Thoracic aorta (tissue), 2 donors: ENCODE results near the gene BRINP3. TPM values are rescaled to one million over a fixed set of nuclear protein-coding genes. Genes with fewer than 3 reads are reported as not detected.

Experiments
- ATAC-seq: fragments of 150-250 bp; one replicate; pipeline ENCODE4 v1.8.0; 2017; ENCODE audit warnings: low read depth; ENCODE audit not compliant: insufficient number of reproducible peaks, low FRiP score
- DNase-seq: peaks from one replicate; pipeline ENCODE4 v3.0.0-alpha.2; 2020; ENCODE audit warnings: low spot score
- H3K27ac ChIP-seq, 2 donors: fragments of 200-600 bp; sonication (generic); 1 replicate in 1 of 2; 2 replicates in 1 of 2; pipeline ENCODE4 v1.5.1; 2016; ENCODE audit warnings: mild to moderate bottlenecking in 2 of 2, moderate library complexity in 2 of 2
- H3K27me3 ChIP-seq: fragments of 200-600 bp; sonication (generic); replicated peaks from 2 replicates; pipeline ENCODE4 v1.6.0; 2016; ENCODE audit warnings: mild to moderate bottlenecking; ENCODE audit not compliant: insufficient read depth
- H3K36me3 ChIP-seq: fragments of 200-600 bp; sonication (generic); one replicate; pipeline ENCODE4 v1.5.1; 2016
- H3K4me1 ChIP-seq, 2 donors: fragments of 200-600 bp; sonication (generic); 1 replicate in 1 of 2; 2 replicates in 1 of 2; pipeline versions ENCODE4 v1.5.1 to v1.6.0; 2016; ENCODE audit warnings: low read depth in 2 of 2, mild to moderate bottlenecking in 1 of 2; ENCODE audit not compliant: control insufficient read depth in 1 of 2
- H3K4me3 ChIP-seq: fragments of 200-600 bp; sonication (generic); 2 replicates; pipeline ENCODE4 v1.5.1; 2016; ENCODE audit warnings: mild to moderate bottlenecking
- H3K9me3 ChIP-seq: fragments of 200-600 bp; sonication (generic); 2 replicates; pipeline ENCODE4 v1.5.1; 2016
- CTCF ChIP-seq: fragments of 200-600 bp; sonication (generic); IDR thresholded peaks from one replicate; pipeline ENCODE4 v1.5.1; 2019; ENCODE audit warnings: antibody characterized with exemption
- total RNA-seq, 2 donors: library from RNA; depleted of rRNA; stranded (reverse); fragments of >200 nt; gene quantifications; one replicate each; pipeline versions ENCODE4 v1.1.0 to v1.2.3, GENCODE V29; 2016

The BRINP3 gene
- total RNA-seq, 2 donors from 2014 or later: 6.0 TPM; not detected in 1

DNA sequence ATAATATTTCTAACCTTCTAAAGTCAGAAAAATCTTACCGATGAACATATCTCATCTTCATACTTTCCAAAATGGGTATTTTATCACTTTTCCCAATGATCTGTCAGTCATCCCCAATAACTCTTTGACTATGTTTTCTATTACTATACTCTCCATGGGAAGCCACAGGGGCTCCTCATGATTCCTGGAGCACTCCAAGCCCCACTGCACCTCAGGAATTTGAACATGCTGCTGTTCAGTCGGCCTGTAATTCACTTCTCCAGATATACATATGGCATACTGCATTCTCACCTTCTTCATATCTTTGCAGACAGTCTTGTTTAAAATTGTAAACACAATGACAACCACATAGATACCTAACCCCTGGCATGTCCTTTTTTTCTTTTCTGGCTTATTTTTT lies 333.0 kb downstream of the BRINP3 start:
- TF ChIP-seq CTCF: no peak
- ATAC-seq (no peak), DNase-seq (no peak)
- Histone ChIP-seq H3K27ac (no peak overlapping the region), H3K9me3 (no peaks in the 10 kb centered on the region), H3K4me1 (no peaks in the 10 kb centered on the region), H3K4me3 (no peak overlapping the region), H3K36me3 (no peaks in the 10 kb centered on the region), H3K27me3 (no peaks in the 10 kb centered on the region)

DNA sequence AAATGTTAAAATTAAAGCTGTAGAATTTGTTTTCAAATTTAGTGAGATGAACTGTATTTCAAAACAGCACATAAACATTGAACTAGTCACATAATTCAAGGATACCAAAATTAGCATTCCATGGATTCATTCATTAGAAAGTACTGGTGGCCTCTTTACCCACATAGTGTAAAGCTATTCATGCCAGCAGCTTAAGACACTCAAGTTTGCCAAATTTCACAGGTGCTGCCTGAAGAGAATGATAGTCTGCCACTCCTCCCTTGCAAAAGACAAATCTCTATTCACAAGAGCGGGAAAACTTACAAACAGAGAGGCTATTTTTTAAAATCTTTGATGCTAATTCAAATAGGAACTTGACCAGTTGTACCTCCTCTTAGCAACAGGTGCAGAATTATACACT lies 337.0 kb downstream of the BRINP3 start:
- no peaks in the 10 kb centered on the region for H3K4me1 ChIP-seq
- H3K27me3 ChIP-seq: no peaks in the 10 kb centered on the region
- no peak for TF ChIP-seq CTCF
- H3K36me3 ChIP-seq: no peaks in the 10 kb centered on the region
- H3K9me3 ChIP-seq: no peaks in the 10 kb centered on the region
- H3K27ac ChIP-seq: no peak overlapping the region
- no peak for DNase-seq
- ATAC-seq: no peak
- H3K4me3 ChIP-seq: no peak overlapping the region

GRCh38 chr1:190138702-190139101 lies 339.0 kb downstream of the BRINP3 start:
- TF ChIP-seq CTCF: no peak
- no peaks in the 10 kb centered on the region for H3K9me3 ChIP-seq
- no peak overlapping the region for H3K4me3 ChIP-seq
- DNase-seq (no peak), ATAC-seq (no peak)
- H3K27me3 ChIP-seq: no peaks in the 10 kb centered on the region
- H3K27ac ChIP-seq: no peak overlapping the region
- no peaks in the 10 kb centered on the region for H3K36me3 ChIP-seq
- H3K4me1 ChIP-seq: no peaks in the 10 kb centered on the region

- no peak overlapping the region for H3K27ac ChIP-seq
- DNase-seq (no peak), ATAC-seq (no peak)
- no peaks in the 10 kb centered on the region for H3K27me3 ChIP-seq
- no peak overlapping the region for H3K4me3 ChIP-seq
- H3K9me3 ChIP-seq: no peaks in the 10 kb centered on the region
- no peaks in the 10 kb centered on the region for H3K4me1 ChIP-seq
- TF ChIP-seq CTCF: no peak
- H3K36me3 ChIP-seq: no peaks in the 10 kb centered on the region
These were observed 339.4 kb downstream of the BRINP3 start for GRCh38 chr1:190138266-190138665.

DNA sequence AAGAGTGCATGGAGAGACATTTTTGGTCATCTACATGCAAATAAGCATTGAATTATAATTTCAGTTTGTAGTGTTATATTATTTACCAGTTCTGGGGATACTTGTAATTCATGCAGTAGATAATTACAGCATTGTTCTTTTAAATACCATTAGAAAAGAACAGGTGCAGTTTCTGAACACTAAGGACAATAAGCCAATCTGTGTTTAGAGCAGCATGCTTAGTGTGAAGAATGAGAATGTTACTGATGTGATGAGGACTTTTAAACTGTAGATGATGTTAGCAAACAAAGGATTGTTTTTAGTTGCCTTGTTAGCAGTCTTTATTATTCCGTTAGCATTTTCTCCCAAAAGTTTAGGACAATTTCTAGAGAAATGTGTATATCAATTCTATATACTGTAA lies 348.3 kb downstream of the BRINP3 start:
- H3K27ac ChIP-seq: no peak overlapping the region
- no peaks in the 10 kb centered on the region for H3K27me3 ChIP-seq
- H3K4me3 ChIP-seq: no peak overlapping the region
- ATAC-seq: no peak
- no peak for DNase-seq
- TF ChIP-seq CTCF: no peak
- no peaks in the 10 kb centered on the region for H3K9me3 ChIP-seq
- H3K36me3 ChIP-seq: no peaks in the 10 kb centered on the region
- H3K4me1 ChIP-seq: no peaks in the 10 kb centered on the region
